ENCODE data around the gene ARPC3. TPM values are rescaled to one million over a fixed set of nuclear protein-coding genes. Genes with fewer than 3 reads are reported as not detected.

The ARPC3 gene
- total RNA-seq, 1 experiment from 2014 or later: 188 TPM

- Histone ChIP-seq H3K79me2 (ENCODE audit: insufficient read depth, low read length) (peaks cover 3% of the 10 kb centered on the region; the same call in 1 of the 2 replicates), H3K14ac (ENCODE audit: insufficient read depth, low read length) (no peak overlapping the region), H2BK120ac (ENCODE audit: low read depth, low read length, poor library complexity, severe bottlenecking) (no peak overlapping the region), H3K4ac (ENCODE audit: low read depth, low read length) (no peak overlapping the region), H3T11ph (ENCODE audit: low read length) (no peak overlapping the region), H3K23me2 (ENCODE audit: insufficient read length, low read depth, low read length, poor library complexity, severe bottlenecking) (no peaks in the 10 kb centered on the region), H2AK5ac (ENCODE audit: insufficient read length, low read length) (no peak overlapping the region), H3K27ac (ENCODE audit: insufficient read length, low read depth, low read length) (no peak overlapping the region), H3K23ac (ENCODE audit: insufficient read length, low read depth, low read length) (no peak overlapping the region), H2BK20ac (ENCODE audit: low read depth, low read length, poor library complexity, severe bottlenecking) (no peak overlapping the region), H3K4me1 (ENCODE audit: insufficient read depth, low read length) (no peaks in the 10 kb centered on the region), H4K8ac (replicated peaks; ENCODE audit: insufficient read length, low read depth, low read length) (no peak overlapping the region), H4K20me1 (ENCODE audit: control insufficient read depth, insufficient read depth, insufficient read length) (no peaks in the 10 kb centered on the region), H3K27me3 (ENCODE audit: insufficient read depth, low read length) (no peaks in the 10 kb centered on the region), H2AFZ (ENCODE audit: low read length) (no peak overlapping the region), H3K4me2 (ENCODE audit: insufficient read depth, insufficient read length, low read length) (no peak overlapping the region), H3K9ac (ENCODE audit: extremely low read depth, insufficient read length, low read length) (no peak overlapping the region), H4K5ac (ENCODE audit: insufficient read length, low read depth, low read length) (no peak overlapping the region), H3K79me1 (ENCODE audit: insufficient read depth, low read depth, low read length, poor library complexity, severe bottlenecking) (peaks cover 7% of the 10 kb centered on the region), H3K18ac (ENCODE audit: insufficient read length, low read depth, low read length) (no peak overlapping the region), H3K9me3 (ENCODE audit: control insufficient read depth, low read depth, low read length) (no peaks in the 10 kb centered on the region), H2BK12ac (ENCODE audit: insufficient read length, low read depth, low read length) (no peak overlapping the region), H4K91ac (ENCODE audit: insufficient read length, low read depth, low read length) (no peak overlapping the region), H3K56ac (ENCODE audit: insufficient read length, low read depth, low read length) (no peak overlapping the region), H2BK5ac (ENCODE audit: insufficient read length, low read length) (no peak overlapping the region), H2BK15ac (ENCODE audit: low read depth, low read length) (no peak overlapping the region)
- Mint-ChIP-seq H3K4me3 (no peak overlapping the region; a peak in 1 of 5 replicates), H3K36me3 (ENCODE audit: insufficient read depth in 1 of 3, low read depth in 3 of 3) (peaks cover 8 to 59% (median 40%) of the 10 kb centered on the region in 3 experiments; a peak in 6 of 7 replicates), H3K27ac (peak overlapping the region in 1 of 3 experiments; percentile 41; a peak in 2 of 7 replicates), H3K4me1 (peaks cover 5 to 10% of the 10 kb centered on the region in 2 experiments), H3K27me3 (ENCODE audit: low read depth) (no peaks in the 10 kb centered on the region), H3K9me3 (no peaks in the 10 kb centered on the region; a peak in 1 of 5 replicates)
- no CpG with 5 or more reads among the region's 1 CpG for WGBS (ENCODE audit: extremely low coverage, insufficient read length, low lambda C conversion rate)
- DNase-seq: no peak
- TF ChIP-seq, protein P1, sequence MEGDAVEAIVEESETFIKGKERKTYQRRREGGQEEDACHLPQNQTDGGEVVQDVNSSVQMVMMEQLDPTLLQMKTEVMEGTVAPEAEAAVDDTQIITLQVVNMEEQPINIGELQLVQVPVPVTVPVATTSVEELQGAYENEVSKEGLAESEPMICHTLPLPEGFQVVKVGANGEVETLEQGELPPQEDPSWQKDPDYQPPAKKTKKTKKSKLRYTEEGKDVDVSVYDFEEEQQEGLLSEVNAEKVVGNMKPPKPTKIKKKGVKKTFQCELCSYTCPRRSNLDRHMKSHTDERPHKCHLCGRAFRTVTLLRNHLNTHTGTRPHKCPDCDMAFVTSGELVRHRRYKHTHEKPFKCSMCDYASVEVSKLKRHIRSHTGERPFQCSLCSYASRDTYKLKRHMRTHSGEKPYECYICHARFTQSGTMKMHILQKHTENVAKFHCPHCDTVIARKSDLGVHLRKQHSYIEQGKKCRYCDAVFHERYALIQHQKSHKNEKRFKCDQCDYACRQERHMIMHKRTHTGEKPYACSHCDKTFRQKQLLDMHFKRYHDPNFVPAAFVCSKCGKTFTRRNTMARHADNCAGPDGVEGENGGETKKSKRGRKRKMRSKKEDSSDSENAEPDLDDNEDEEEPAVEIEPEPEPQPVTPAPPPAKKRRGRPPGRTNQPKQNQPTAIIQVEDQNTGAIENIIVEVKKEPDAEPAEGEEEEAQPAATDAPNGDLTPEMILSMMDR (conservative IDR thresholded peaks at IDR 0.05): no peak
Measured at GRCh38 chr12:110451263-110451662, 1.1 kb upstream of the ARPC3 start.
